Measurements from ENCODE around the gene NOP9. TPM values are rescaled to one million over a fixed set of nuclear protein-coding genes. Genes with fewer than 3 reads are reported as not detected.

Gene NOP9, protein sequence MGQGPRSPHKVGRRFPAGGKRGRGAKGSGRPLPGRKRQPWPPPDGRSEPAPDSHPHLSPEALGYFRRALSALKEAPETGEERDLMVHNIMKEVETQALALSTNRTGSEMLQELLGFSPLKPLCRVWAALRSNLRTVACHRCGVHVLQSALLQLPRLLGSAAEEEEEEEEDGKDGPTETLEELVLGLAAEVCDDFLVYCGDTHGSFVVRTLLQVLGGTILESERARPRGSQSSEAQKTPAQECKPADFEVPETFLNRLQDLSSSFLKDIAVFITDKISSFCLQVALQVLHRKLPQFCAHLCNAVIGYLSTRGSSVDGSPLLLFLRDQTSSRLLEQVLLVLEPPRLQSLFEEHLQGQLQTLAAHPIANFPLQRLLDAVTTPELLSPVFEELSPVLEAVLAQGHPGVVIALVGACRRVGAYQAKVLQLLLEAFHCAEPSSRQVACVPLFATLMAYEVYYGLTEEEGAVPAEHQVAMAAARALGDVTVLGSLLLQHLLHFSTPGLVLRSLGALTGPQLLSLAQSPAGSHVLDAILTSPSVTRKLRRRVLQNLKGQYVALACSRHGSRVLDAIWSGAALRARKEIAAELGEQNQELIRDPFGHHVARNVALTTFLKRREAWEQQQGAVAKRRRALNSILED
- total RNA-seq: 24.5 TPM

DNA sequence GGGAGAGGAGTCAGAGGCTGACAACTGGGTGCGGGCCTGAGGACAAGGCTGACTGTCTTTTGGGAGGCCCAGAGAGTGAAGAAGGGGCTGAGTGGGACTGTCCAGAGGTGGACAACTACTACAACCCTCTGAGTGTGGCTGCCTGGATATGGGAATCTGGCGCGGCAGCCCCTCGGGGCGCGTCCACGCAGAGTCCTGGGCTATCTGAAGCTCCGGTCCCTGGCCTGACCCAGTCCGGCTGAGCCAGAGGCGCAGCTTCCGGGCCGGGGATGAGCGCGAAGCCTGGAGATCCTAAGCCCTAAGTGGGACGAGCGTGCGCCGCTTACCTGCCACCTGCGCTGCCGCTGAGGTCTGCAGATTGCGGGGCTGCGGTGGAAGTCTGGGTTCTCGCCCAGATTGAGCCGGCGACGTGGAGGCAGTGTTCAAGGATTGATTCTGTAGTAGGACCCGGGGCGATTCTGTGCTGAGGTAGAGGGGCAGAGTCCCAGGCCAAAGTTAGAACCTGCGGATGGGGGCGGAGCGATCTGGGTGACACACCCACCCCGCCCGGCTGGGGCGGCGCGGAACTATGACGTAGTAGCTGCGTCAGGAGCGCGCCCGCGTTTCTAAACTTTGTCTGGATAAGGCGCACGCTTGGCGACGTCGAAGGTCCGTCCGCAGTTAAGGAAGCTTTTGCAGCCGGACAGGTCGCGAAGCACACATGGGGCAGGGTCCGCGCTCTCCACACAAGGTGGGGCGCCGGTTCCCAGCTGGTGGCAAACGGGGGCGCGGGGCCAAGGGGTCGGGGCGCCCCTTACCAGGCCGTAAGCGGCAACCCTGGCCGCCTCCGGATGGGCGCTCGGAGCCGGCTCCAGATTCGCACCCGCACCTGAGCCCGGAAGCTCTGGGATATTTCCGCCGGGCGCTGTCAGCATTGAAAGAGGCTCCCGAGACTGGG, at the start of gene NOP9, which contains the start of gene DHRS1:
NOP9 (plus strand) TSS at position 596 of the 937 bp plus-strand sequence; CDS start at position 701, 105 bp downstream.
DHRS1 (minus strand) TSS at position 526 of the 937 bp plus-strand sequence. CDS start 674 bp downstream, outside the sequence.
- DNase-seq: peak; percentile 96

DNA sequence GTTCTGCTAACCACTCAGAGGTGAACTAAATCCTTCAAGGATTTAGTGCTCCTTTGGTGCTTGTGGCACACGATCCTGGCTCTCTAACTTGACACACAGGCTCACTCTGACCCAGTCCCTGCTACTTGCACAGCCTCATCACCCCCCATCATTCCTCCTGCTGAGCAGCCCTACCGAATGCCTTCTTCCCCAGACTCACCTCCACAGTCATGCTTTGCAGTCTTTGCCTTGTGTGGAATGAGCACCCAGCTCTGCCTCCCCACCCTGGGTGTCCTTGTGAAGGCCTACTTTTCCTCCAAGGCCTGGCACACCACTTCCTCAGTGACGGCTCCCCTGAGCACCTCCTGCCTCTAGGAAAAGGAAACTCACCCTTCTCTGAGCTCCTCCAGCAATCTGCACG, 49.3 kb upstream of the NOP9 start:
- no peak for DNase-seq

DNA sequence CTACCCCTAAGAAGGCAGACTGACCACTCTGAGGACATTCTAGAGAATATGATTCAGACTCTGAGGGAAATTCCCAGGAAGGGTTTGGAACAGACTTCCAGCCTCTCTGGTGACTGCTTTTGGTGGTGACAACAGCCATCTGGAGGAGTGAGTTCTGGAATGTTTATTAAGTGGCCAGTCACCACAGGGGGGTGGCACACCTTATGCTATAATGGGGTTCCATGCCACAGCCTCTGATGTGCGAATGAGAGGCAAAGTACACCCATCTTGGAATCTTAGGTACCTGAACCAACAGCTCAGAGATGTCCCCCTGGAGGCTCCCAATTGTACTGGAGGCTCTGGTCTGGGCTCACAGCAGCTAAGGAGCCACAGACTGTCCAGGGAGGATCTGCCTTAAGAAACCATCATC, 47.8 kb upstream of the NOP9 start:
- no peak for DNase-seq

DNA sequence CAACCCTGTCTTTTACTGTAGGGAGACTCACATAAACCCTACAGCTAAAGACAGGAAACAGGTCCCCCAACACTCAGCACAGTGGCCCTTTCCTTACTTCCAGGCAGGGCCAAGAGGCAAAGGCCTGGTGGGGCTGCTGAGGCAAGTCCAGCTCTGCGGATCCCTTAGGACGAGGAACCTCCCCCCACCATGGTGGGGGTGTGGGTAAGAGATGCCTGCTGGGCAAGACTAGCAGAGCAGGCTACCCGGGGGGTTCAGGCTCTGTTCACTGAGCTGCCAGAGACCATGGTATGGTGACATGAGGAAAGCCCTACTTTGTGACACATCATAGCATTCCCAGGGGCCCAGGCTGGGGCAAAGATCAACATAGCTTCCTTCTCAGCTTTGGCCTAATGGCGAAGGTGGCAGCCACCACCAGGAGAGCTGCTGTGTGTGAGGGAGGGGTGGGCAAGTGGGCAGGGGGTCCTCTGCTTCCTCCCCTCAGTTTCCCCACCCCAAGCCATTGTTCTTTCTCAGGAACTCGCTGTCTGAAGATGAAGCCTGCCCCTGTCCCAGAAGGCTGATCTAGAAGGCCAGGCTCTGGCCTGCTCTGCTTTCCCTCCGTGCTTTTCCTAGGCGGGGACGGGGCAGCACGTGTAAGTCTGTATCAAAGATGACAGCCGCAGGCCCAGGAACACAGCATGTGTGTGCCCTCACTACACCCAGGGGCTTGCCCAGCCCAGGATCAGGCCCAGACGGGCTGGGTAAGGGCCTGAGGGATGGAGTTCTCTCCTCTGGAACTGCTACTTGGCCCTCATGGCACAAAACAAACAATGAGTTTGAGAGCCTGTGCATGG, 47.1 kb upstream of the NOP9 start:
- no peak for DNase-seq

DNA sequence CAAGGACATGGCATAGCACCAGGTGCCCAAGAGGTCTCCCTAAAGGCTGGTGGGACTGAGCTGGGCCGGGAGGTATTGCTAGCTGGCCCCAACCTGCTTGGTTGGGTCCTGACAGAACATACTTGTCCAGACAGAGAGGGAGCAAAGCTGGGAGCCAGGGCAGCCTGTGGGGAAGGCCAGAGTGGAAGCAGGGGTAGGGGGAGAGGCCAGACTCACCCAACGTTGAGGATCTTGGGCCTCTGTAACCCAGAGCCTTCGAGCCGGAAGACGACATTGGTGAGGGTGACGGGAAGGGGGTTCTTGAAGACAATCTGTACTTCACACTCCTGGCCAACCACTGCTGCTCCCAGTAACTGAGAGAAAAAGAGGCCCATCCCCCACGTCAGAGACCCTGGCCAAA, 45.7 kb upstream of the NOP9 start:
- no peak for DNase-seq

DNA sequence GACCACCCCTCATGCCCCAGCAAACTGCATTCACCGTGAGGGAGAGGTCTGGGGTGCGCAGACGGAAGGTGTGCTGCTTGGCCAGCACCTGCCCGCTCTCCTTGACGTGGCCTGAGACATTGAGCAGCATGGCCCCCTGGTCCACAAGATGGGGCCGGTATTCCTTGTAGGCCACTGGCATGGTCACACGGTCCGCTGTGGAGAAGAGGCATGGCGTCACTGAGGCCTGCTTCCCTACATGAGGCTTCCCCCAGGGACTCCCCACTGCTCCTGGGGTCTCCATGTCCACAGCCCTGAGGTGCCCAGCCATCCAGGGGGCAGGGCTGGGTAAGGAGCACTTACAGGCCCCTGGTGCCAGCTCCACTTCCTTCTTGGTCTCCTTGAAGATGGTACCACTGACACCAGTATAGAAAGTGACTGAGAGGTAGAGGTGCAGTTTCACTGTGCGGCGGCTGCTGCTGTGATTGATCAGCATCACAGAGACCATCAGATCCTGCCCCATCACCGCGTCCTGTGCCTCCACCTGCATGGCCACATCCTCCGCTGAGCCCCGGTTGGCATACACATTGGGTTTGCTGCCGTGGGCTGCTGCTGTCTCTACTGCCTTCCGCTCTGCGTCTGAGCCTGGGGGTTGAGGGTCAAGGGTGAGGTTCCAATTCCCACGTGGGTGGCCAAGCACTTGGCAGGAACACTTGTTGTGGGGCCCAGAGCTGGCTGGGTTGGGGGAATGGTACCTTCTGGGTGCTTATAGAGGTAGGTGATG, 44.8 kb upstream of the NOP9 start:
- DNase-seq: no peak

DNA sequence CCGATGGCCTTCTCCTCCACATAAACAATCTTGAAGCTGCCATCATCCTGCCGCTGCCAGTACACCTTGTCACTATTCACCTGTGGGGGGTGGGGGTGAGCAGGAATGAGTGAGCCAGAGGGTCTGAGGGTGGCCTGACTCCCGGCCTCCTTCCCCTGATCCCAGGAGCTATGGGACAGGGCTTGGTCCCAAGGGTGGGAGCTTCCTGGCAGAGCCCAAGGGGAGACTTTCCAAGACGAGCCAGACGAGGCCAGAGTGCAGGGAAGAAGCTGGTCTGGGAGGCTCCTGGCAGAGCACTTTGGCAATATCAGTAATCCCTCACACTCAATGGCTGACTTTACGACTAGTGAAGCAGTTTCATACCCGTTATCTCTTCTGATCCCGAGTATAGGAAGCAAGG, 44.2 kb upstream of the NOP9 start:
- DNase-seq: no peak

DNA sequence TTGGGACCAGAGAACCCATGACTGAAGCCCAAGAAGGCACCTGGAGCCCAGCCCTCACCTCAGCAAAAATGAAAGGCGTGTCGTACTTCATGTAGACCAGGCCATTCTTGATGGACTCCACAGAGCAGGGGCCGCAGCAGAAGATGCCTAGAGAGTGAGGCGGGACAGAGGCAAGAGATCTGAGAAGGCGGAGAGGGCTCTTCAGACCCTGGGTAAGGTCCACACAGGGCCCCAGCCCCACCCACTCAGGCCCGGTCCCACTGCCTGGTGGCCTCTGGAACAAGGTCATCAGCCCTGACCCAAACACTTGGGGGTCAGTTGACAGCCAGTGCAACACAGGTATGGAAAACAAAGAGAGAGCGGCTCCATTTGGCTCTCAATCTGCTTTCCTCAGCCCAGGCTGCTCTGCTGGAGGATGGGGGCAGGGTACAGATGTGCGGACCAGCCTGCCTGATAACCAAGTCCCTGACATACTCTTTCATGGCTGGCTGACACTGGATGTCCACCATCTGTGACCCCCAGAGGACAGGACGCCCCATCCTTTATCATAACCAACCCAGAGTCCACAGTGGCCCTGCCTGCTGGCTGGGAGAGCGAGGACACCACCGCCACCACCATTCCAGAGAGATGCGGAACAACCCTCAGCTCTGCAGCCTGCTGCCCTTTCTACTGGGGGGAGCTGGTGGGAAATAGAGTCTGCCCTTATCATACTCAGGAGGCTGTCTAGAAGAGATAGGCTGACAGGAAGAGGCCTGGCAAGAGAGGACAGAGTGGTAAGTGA, 43.5 kb upstream of the NOP9 start:
- DNase-seq: no peak

DNA sequence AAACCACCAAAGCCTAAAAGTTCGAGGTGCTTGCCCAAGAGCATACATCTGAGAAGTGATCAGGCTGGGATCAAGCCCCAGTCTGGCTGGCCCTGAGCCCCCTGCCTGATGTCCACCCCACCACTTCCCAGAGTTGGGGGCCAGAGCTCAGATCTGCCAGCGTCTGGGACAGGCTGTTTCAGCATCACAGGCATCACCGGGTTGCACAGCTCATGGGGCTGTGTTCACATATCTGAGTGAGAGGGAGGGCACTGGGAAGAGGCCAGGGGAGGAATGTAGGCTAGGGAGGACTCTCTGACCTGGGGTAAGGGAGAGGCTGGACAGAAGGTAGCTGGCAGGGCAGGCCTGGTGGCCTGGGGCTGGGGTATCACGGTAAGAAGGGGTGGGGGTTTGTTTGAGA, 42.7 kb upstream of the NOP9 start:
- no peak for DNase-seq

DNA sequence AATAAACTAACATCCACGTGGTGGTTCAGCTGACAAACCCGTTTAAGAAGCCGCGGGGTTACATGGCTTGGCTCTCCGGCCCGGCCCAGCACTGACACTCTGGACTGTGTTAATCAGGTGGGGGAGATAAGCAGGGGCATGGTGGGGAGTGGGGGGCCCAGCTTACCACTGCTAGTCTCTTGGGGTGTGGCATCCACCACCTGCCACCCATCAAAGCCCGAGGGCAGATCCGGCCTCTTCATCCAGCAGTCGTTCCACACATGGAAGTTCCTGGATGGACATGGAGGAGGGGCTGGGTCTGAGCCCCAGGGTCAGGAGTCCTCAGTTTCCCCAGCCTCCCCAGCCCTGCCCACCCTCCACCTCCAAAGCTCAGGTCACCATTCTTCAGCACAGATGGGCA, 41.5 kb upstream of the NOP9 start:
- no peak for DNase-seq

DNA sequence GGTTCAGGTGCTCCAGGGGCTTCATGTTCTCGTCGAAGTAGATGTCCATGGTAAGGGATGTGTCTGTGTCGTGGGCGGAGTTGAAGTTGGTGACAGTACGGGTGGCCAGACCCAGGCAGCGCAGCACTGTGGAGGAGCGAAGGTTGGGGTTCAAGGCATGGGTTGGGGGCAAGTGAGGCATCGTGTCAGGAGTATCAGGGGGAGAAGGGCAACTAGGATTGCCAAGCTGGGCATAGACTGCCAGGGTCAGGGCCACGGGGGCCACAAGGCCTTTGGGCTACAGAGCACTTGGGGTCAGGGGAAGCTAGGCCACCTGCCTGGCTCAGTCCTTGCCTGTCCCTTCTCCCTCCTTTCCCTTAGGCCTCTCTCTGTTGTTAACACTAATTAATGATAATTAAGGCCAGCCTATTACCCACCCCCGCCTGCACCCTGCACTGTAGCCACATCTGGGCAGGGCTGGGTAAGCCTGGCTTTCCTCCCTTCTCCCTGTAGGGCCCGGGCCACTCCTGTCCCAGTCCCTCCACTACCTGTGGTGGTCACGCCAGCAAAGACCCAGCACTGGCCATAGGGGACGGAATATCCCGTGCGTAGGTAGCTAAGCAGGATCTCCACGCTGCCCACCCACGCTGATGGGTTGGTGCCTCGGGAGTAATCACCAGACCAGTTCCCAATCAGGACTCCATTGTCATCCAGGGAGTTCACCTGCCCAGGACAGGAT, 40.9 kb upstream of the NOP9 start:
- no peak for DNase-seq

DNA sequence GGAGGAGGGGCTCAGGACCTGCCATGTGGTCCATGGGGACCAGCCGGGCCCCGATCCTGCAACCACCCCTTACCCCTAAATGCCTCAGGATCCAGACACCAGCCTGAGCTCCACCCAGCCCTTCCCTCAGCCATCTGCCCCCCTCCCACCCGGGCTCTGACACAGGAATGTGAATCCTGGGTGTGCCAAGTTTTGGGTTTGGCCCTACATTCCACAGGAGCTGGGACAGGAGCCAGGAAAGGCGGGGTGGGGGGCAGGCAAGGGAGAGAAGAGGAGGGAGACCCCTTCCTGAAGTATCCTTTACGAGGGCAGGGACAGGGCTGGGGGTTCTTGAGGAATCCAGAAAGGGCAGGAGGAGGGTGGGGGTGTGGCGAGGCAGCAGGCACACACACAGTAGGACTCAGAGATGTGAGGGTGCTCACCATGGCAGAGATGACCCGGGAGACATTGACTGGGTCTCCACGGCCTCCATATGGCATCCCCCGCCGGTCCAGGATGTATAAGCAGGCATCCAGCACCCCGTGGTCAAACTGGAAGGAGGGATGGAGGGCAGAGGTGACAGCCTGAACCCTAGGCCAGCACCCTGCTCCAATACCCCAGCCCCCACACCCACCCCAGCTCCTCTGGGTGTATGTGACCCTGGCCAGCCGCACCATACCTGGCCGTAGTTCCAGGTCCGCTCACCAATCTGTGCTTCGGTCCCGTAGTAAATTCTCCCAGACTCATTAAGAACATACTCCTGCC, 40.2 kb upstream of the NOP9 start:
- DNase-seq: peak; percentile 74

DNA sequence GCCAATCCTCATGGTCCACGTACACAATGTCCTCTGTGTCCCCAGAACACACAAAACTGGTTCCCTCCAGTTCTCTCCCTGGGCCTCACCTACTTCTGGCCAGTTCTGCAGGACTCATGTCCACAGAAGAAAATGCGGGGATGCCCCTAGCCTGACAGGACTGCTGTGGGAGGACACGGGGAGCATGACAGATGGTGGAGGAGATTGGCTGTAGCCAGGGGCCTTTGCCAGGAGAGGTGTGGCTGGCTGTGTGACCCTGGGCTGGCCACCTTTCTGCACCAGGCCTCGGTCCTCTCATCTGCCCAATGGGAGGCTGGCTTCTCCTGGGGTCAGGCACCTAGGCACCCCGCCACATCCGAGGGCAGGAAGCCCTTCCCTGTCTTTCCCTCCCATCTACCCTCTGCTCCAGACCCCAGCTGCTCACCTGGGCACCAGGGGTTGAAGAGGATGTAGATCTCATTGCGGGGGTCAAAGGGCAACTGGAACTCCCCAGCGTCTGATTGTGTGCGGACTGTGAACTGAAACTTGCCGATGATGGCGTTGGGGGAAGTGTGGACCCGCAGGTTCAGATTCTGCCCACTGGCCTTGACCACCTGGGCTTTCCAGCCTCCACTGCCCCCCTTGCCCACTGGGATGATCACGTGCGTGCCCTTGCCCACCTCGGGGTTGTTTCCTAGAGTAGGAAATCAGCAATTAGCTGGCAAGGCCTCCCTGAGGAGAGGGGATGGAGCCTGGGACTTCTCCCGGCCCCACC, 39.4 kb upstream of the NOP9 start:
- DNase-seq: no peak

DNA sequence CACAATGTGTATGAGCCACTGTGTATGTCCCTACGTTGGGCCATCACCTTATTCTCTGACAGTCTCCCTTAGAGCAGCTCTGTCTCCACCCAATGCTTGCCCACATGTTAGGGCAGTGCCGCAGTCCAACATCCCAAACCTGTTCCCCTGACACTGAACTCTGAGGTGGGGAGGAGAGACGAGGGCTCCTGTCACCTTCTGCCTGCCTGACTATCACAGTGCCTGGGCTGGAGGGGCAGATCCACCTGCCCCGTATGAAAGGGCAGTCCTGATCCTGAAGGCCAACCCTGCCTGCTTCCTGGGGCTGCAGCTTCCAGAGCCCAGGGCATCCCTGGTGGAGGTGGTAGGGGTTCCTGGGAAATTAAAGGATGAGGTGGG, 38.9 kb upstream of the NOP9 start:
- DNase-seq: no peak

DNA sequence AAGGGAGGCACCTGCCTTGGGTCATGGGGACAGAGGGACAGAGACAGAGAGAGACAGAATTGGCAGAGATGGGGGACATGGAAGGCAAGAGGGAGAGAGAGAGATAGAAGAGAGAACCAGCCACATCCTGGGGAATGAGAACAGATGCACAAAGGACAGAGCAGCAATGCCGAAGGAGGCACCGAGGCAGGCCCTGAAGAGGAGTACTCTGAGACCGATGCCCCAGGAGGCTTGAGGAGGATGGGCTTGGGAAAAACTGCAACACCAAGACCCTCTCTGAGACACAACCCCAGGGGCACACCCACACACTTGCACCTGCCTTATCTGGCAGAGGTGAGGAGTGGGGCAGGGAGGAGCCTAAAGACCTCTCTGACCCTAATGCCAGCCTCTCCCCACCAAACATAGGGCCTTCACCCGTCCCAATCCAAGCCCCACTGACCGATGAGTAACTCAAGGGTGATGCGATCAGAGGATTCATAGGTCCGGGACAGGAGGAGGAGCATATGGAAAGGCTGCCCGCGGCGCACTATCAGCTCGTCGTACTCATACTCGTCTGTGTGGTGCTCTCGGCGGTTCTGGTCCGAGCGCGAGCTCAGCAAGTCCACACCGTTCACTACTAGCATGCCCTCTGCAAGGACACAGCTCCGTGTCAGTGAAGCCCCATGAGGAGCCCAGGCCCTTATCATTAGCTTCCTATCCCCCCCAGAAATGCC, 38.2 kb upstream of the NOP9 start:
- no peak for DNase-seq

DNA sequence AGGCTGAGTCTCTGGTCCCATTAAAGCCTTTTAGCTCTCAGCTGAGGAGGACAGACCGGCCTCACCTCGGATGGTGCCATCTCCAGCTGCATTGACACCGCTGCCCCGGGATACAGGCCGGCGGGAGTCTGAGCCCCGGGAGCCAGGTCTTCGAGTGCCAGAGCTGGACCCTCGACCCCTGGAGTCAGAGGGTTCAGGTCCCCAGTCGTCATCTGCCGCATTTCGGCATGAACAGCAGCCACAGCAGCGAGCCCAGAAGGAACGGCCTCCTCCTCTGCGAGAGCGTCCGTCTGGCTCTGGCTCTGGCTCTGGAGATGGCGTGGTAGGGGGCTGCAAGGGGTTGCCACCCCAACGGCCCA, 37.7 kb upstream of the NOP9 start:
- no peak for DNase-seq
